ENCODE measurements around the gene STAT5B. TPM values are rescaled to one million over a fixed set of nuclear protein-coding genes. Genes with fewer than 3 reads are reported as not detected.
A peak's percentile ranks its signal among the peaks of the same experiment; 100 is the strongest.

Gene STAT5B
- total and polyA plus RNA-seq, 7 donors: 15.9 to 90.1 (median 68.8) TPM

- H3K36me3 ChIP-seq (ENCODE audit: insufficient read depth in 1 of 2, low read depth in 1 of 2): no peaks in the 10 kb centered on the region
- H3K4me3 ChIP-seq: no peak overlapping the region
- no peak for TF ChIP-seq CTCF (IDR thresholded peaks at IDR 0.05)
- no peaks in the 10 kb centered on the region for H3K9me3 ChIP-seq
- DNase-seq (no peak), ATAC-seq (no peak)
- intact Hi-C loops (cut with DNase I): loop anchor here in 1 of 2 donors (10.0 kb wide), 1 partner anchor 136 kb away; no protein-coding TSS in a partner anchor
- 80 to 82% (median 82%) methylated on average over 3 of the region's 3 CpGs for WGBS, 3 donors
- H3K27ac ChIP-seq: peak overlapping the region; percentile 44
- H3K27me3 ChIP-seq (ENCODE audit: insufficient read depth in 3 of 3, low read length in 2 of 3): no peaks in the 10 kb centered on the region
- peaks cover 65% of the 10 kb centered on the region for H3K4me1 ChIP-seq
Observed at GRCh38 chr17:42271006-42271778, 5.0 kb downstream of the STAT5B start.

GRCh38 chr17:42270596-42270995 lies 5.6 kb downstream of the STAT5B start:
- no peak for DNase-seq
- WGBS, 3 donors: 48 to 71% (median 62%) methylated on average over 6 of the region's 6 CpGs
- Histone ChIP-seq H3K27me3 (ENCODE audit: insufficient read depth in 3 of 3, low read length in 2 of 3) (no peaks in the 10 kb centered on the region), H3K9me3 (no peaks in the 10 kb centered on the region), H3K27ac (peak overlapping the region; percentile 11), H3K4me3 (no peak overlapping the region), H3K4me1 (peaks cover 65% of the 10 kb centered on the region), H3K36me3 (ENCODE audit: insufficient read depth in 1 of 2, low read depth in 1 of 2) (no peaks in the 10 kb centered on the region)
- no peak for TF ChIP-seq CTCF (IDR thresholded peaks at IDR 0.05)
- intact Hi-C loops (cut with DNase I): loop anchor here in 1 of 2 donors (10.0 kb wide), 1 partner anchor 136 kb away; no protein-coding TSS in a partner anchor
- ATAC-seq: peak in 1 of 4 donors; percentile 11

GRCh38 chr17:42270170-42270535 lies 6.0 kb downstream of the STAT5B start:
- H3K36me3 ChIP-seq (ENCODE audit: insufficient read depth in 1 of 2, low read depth in 1 of 2): no peaks in the 10 kb centered on the region
- no peaks in the 10 kb centered on the region for H3K9me3 ChIP-seq
- peaks cover 64% of the 10 kb centered on the region for H3K4me1 ChIP-seq
- intact Hi-C loops (cut with DNase I): loop anchor here in 1 of 2 donors (10.0 kb wide), 1 partner anchor 135 kb away; no protein-coding TSS in a partner anchor
- no peaks in the 10 kb centered on the region for H3K27me3 ChIP-seq (ENCODE audit: insufficient read depth in 3 of 3, low read length in 2 of 3)
- peak overlapping the region; percentile 11 for H3K27ac ChIP-seq
- no peak for TF ChIP-seq CTCF (IDR thresholded peaks at IDR 0.05)
- WGBS, 3 donors: 72 to 81% (median 79%) methylated on average over 4 of the region's 4 CpGs
- DNase-seq (no peak), ATAC-seq (no peak)
- no peak overlapping the region for H3K4me3 ChIP-seq

GRCh38 chr17:42268236-42268635 lies 8.0 kb downstream of the STAT5B start:
- ATAC-seq: no peak
- peaks cover 45% of the 10 kb centered on the region for H3K4me1 ChIP-seq
- 84 to 92% (median 88%) methylated on average over 5 of the region's 5 CpGs for WGBS, 3 donors

More at GRCh38 chr17:42268236-42268635, 8.0 kb downstream of the STAT5B start:
- intact Hi-C loops (cut with DNase I): no loop called here
- no peak for TF ChIP-seq CTCF (IDR thresholded peaks at IDR 0.05)
- Histone ChIP-seq H3K27ac (peak overlapping the region; percentile 72), H3K4me3 (no peak overlapping the region), H3K36me3 (ENCODE audit: insufficient read depth in 1 of 2, low read depth in 1 of 2) (no peaks in the 10 kb centered on the region), H3K9me3 (no peaks in the 10 kb centered on the region), H3K27me3 (ENCODE audit: insufficient read depth in 3 of 3, low read length in 2 of 3) (no peaks in the 10 kb centered on the region)
- DNase-seq: no peak

Measured in psoas muscle (tissue), 8 donors.